Stimulated activated CD8-positive, alpha-beta memory T cell treated with anti-CD3 and anti-CD28 coated beads, Interleukin-12 subunit alpha, Interleukin-12 subunit beta, amount 100 ng/mL, for 4 hours (primary cell): ENCODE results near the gene SFRP5.

Experiments used
- DNase-seq: peaks from one replicate; pipeline ENCODE4 v3.0.0-alpha.2; 2020; ENCODE audit warnings: low read depth

Gene SFRP5

DNA sequence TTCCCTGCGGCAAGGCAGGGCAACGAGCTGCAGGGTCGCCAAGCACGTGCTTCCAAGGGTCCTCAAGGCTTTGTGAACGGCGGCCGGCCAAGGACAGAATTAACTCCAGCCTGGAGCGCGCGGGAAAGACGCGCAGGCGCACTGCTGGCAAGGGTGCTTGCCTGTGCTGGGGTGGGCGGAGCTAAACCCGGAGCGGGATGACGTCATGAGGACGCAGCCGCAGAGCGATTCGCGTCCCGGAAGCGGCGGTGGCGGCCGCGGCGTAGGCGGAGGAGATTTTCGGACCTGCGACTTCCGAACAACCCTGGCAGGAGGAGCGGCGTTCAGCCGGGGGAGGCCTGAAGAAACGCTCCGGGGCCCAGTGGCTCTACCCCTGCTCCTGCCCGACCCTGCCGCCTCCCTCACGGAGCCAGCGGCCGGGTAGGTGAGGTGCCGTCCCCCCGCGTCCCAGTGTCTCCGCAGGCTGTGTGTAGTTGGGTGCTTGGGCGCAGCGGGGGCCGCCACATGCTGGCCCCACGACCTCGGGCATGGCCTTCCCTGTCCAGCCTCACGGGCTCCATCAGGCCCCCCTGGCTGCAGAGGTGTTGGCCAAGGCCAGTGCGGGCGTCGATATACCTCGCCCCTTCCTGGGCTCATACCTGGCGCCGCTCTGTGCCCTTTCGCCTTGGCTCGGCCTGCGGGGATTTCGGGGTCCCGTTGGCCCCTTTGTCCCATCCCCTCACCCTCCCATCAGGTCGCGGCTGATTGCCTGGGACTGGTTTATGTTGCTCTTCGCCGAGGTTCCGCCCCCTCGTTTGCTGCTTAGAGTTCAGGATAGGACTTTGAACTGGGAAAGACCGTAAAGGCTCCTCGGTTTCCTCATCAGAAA, 34.7 kb downstream of the SFRP5 start, which contains the start of gene ZFYVE27:
Gene ZFYVE27 (plus strand): TSS at position 227 of the 868 bp plus-strand sequence. CDS start 1,350 bp downstream, outside the sequence.
- DNase-seq, result peak; percentile 94

DNA sequence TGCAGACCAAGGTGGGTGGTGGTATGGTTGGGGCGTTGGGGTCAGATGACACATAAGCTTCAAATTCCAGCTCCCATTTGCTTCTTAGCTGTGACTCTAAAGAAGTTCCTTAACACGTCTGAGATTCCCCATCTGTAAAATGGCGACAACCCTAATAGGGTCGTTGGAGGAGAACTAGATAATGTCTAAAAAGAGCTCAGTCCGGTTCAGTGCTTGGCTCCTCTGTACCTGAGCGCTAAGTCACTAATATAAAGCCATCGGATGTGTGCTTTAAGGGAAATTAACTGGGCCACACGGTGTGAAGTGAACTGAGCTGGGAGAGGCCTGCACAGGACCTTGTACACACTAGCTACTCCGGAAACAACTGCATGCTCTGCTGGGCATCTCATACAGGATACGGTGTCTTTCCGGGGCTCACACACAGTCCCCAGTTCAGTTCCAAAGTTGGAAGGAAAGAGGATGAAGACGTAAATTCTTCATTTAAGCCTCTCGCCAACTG, 35.3 kb downstream of the SFRP5 start:
- DNase-seq, result no peak

DNA sequence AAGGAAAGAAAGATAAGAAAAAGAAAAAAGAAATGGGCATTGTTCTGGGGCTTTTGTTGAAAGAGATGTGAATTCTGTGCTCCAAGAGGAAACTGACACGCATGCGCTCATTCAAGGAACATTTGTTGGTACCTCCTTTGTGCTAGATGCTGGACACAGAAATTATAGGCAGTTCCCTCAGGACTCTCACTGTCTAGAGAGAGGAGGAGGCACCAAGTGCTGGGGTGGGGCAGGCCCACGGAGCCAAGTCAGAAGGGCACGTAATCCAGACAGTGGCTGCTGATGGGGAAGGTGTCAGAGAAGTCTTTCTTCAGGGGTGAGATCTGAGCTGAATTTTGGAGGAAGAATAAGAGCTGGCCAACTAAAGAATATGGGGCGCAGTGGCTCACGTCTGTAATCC, 37.8 kb downstream of the SFRP5 start:
- DNase-seq, result no peak

DNA sequence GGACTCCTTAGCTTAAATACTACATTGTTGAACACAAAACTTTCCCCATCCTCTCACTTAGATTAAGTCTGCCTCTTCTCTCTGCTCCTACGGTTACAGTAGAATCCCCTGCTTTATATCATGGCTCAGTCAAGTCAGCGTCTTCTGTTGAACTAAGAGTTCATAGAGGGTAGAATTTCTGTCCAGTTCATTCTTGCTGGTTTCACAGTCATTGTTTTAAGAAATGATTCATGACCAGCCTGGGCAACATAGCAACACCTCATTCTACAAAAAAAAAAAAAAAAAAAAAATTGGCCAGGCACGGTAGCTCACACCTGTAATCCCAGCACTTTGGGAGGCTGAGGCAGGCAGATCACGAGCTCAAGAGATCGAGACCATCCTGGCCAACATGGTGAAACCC, 38.5 kb downstream of the SFRP5 start:
- no peak for DNase-seq

DNA sequence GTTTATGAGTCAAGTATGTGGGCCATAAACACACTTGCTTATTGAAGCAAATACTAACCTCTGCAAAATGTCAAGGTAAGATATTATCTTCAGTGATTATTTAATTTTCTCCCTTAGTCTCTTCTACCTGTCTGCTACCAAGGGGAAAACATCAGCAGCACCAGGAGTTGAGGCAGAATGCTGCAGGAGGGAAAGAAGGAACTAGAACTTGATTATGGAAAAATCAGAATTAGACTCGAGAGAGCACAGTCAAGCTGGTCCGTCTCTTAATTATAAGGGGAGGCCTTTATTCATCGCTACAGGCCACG, 39.8 kb downstream of the SFRP5 start:
- no peak for DNase-seq

DNA sequence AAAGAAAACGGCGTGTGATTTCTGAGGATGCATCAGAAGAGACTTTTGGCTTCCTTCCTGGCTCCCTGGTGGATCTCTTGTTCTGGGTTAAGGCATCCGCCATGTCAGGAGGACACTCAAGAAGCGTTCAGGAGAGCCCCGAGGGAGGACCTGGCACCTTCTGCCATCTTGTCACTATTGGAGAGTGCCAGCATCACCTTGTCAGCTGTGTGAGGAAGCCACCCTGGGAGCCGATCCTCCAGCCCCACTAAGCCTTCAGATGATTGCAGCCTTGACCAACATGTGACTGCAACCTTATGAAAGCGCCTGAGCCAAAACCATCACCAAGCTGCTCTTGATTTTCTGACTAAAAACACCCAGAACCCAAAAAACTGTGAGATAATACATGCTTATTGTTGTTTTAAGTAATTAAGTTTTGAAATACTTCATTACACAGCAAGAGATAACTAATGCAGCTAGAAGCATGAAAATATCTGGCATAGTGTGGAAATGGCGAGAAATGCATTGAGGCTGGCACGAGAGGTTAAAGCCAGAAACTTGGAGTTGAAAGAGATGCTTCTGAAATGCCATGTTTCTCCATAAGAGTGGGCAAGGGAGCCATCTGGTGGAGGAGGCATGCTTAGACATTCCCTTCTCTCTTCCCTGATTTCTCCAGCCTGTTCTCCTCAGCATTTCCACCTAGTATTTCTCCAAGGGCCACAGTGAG, 40.3 kb downstream of the SFRP5 start:
- DNase-seq, result no peak

DNA sequence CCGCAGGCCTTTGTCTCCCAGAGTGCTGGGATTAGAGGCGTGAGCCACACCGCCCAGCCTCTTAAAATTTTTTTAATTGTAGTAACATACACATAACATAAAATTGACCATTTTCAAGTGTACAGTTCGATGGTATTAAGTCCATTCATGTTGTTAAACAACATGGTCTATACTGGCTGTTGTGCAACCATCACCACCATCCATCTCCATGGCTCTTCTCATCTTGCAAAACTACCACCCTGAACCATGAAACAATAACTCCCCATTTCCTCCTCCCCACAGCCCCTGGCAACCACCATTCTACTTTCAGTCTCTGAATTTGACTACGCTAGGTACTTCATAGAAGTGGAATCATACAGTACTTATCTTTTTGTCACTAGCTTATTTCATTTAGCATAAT, 42.8 kb downstream of the SFRP5 start:
- DNase-seq, result no peak

DNA sequence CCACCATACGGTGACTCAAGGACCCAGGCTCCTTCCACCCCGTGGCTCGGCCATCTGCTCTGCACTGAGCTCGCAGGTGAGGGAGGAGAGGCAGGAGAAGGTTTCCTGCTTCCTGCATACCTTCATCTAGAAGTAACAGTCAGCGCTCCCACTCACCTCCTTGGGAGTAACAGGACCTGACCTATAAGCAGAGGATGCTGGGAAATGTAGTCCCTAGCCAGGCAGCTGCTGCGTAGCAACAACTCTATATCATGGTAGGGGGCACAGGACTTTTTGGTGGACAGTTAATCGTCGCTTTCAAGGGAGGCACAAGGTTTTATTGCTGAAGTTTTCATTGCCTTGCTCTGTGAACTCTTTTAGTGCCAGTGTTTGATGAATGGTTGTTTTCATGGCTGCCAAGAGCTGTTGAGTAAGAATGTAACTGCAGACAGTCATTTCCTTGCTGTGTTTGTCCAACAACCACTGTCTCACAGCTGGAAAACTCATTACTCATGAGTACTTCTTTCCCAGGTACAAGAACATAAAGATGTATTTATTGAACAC, 45.1 kb downstream of the SFRP5 start:
- DNase-seq, result no peak

DNA sequence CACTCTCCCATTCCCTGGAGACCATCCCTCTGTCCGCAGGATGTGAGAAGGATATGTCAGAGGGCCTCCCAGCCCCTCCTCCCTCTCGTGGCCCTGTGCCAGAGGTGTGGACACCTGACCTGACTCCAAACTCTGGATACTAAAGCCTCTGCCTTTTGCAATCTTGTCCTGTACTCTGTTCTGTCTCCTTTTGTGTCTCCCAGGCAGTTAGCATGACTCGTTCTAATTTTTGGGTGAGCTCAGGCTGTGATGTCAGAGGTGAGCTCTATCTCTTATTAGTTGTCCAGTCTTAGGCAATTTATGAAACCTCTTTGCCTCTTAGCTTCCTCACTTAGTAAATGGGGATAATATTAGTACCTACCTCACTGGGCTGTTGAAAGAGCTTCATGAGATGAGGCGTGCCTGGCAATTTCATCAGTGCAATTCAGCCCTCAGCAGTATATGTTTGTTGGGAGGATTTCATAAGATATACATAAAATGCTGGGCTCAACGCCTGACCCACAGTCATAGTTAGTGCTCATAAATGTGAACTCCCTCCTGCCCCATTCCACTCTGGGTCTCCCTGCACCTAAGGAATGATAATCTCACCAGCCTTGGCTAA, 47.4 kb downstream of the SFRP5 start:
- DNase-seq, result no peak

DNA sequence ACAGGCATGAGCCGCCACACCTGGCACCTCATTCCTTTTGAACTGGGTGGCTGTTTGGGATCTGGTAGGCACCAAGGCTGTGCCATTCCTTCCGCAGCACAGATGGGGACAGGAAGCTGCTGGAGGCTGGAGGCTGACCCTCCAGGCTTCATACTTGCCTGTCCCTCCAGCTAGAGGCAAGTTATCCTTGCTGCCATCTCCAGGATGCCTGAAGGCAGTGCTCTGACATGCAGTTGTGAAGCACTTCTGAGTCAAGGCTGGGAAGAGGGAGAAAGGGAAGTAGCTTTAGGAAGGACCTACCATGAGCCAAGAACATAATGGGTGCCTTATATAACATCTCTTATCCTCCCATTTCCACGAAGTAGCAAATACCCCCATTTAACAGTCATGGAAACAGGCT, 48.8 kb downstream of the SFRP5 start:
- DNase-seq, result no peak

DNA sequence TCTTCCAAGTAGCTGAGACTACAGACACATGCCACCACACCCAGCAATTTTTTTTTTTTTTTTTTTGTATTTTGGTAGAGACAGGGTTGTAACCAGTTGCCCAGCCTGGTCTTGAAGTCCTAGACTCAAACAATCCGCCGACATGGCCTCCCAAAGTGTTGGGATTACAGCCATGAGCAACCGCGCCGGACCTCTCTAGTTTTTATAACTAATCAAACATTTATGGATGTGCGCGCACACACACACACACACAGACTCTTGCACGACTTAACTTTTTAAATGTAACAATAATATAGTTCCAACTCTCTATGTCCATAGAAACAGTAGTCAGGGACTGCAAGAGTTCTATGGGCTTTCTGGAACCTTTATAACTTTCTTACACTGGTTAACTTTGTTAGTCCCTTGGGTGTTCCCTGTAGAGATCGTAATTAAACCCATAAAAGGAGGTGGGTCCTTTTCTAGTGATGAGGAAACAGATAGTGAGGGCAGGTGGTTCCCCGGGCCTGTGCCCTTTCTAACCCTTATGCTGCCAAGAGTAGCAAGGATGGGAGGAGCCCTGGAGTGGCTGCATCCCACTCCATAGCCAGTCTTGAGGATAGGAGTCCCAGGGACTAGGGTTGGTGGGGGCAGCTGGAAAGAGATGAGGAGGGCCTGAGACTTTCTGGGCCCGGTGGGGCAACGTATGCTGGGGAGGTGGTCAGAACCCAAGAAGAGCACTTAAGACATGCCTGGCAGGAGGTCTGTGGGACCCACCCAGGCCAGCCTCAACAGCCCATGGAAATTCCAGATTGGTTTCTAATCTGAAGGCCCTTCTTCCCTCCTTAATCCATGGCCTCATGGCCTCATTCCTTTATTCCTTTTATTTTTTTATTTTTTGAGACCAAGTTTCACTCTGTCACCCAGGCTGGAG, 49.7 kb downstream of the SFRP5 start:
- no peak for DNase-seq

DNA sequence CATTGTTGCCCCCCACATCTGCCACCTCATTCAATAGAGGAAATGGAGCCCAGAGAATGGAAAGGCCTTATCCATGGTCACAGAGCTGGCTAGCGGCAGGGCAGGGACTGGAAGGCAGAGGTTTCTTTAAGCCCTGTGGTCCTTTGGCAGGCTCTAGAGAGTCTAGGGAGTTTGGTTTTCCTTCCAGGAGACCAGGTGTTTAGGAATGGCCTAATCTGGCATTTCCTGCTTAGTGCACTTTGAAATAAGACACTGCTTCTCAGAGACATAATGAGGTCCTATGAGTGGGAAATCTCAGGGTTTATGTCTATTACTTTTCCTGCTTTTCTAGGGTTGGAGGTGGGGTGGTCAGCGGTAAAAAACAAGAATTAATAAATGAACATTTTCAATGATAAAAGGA, 52.2 kb downstream of the SFRP5 start:
- no peak for DNase-seq

DNA sequence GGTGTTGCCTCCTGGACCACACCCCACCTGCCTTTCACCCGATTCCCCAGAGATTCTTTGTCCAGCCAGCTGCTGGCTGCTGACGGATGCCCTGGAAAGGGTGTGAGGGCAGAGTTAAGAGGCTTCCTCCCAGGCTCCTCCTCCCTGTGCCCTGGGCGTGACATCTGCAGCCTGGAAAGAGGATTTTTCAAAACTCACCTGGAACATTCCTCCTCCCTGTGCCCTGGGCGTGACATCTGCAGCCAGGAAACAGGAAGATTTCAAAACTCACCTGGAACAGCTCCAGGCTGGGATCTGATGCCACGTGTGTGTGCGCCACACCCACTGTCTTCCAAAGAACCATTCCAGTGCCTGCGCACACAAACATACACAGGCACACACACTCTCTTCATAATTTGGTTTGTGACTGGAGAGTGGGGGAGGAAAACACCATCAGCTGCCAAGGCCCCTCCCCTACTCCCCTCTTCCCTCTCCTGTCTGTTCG, 53.1 kb downstream of the SFRP5 start:
- DNase-seq, result no peak

DNA sequence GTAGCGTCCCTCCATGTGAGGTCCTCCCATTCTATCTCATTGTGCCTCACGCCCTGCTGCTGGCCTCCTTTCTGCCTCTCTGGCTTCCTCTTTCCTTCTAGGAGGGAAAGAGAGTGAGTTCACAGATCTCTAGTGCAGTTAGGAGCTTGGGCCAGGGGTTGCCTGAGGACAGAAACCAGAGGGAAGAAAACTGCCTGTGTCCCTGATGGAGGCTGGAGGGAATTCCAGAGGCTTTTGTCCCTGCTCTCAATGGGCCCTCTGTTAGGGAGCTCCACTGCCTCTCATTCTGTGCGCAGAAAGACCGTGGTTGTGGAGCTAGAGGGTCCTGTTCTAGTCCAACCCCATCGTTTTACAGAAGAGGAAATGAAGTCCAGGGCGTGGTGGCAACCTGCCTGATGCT, 53.6 kb downstream of the SFRP5 start:
- DNase-seq, result no peak

DNA sequence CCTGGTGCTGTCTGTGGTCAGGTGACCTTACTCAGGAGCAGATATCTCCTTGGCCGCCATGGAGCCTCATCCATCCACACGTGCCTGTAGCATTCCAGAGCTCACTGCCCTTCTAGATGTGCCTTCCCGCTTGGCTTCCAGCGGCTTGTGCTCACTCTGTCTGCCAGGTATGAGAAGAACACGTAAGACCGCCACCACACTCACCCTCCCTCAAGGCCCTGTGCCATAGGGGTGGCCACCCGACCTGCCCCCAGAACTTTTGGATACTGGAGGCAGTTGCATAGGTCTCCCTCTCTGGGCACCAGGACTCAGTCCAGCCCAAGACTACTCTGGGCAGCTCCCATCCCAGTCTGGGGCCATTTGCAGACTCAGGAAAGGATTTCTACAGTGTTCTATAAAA, 54.2 kb downstream of the SFRP5 start:
- no peak for DNase-seq
